Left renal cortex interstitium (tissue), 4 donors: ENCODE measurements around the gene MIER2. TPM values are rescaled to one million over a fixed set of nuclear protein-coding genes. Genes with fewer than 3 reads are reported as not detected.

Source experiments
- DNase-seq, 4 donors: peaks; one replicate each; pipeline ENCODE4 v3.0.0-alpha.2; 2013; ENCODE audit warnings: low read depth in 4 of 4, low spot score in 2 of 4, missing footprints in 1 of 4
- polyA plus RNA-seq, 4 donors: library from polyadenylated mRNA; unstranded; fragments of 120-200 nt; gene quantifications; one replicate each; pipeline ENCODE4 v1.2.1, GENCODE V29; 2013; ENCODE audit not compliant: insufficient read length in 4 of 4

The MIER2 gene
- polyA plus RNA-seq, 4 donors: 24.0 to 36.6 (median 31.3) TPM

DNA sequence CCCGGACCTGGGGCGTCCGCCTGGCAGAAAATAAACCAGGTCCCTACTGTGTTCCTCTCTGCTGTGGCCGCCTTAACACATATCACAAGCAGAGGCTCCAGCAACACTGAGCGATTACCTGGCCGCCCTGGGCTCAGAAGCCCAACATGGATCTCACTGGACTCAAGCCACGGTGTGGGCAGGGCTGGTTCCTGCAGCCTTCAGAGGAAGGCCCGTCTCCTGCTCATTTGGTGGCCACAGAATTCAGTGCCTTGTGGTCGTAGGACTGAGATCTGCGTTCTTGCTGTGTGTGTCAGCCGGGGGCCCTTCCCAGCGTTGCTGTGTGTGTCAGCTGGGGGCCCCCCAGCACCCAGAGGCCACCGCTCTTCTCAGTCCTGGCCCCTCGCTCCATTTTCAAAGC is 34.1 kb upstream of the MIER2 start:
- no peak for DNase-seq

DNA sequence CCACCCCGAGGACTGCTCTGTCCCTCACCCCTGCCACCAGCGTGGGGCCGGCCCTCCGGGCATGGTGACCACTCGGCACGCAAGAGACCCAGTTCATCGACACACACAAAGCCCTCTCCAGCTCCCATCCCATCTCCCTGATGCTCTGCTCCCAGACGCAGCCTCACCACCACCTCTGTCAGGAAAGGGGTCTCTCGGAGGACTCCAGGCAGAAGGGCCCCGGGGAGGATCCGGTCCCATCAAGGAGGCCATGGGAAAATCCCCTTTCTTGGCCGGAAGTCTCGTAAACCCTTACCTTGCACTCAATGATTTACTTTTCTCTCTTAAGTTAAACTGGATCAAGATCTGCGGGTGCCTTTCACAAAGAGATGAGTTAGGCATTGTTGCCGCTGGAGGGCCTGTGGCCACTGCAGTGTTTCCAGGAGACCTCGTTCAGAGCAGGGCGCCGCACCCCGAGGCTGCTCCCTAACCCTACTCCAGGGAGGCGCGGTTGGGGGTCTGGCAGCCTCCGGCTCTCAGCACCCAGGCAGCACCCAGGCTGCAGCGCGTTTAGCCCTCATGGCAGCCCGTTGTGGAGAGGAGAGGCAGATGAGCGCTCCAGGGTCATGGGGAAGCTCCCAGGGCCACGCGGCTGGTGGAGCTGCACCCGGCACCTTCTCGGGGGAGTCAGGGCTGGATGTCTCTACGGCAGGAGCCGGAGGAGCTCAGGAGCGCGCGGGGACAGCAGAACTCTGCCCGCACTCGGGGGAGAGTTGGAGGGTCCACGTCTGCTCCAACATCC is 33.4 kb upstream of the MIER2 start:
- no peak for DNase-seq

DNA sequence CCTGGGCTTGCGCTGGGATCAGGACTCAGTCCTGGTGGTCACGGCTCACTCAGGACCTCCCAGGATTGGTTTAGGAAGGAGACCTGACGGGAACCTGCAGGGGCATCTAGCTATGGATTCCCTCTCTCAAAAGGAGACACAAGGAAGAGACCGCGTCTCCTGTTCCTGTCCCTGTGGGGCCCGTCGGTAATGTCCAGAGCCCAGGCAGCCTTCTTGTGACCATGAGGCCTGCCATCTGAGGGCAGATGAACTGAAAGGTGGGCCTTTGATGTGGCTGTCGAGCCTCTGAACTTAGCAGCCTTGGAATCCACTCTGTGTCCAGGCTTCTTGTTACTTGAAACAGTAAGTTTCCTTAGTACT is 31.5 kb upstream of the MIER2 start:
- no peak for DNase-seq

DNA sequence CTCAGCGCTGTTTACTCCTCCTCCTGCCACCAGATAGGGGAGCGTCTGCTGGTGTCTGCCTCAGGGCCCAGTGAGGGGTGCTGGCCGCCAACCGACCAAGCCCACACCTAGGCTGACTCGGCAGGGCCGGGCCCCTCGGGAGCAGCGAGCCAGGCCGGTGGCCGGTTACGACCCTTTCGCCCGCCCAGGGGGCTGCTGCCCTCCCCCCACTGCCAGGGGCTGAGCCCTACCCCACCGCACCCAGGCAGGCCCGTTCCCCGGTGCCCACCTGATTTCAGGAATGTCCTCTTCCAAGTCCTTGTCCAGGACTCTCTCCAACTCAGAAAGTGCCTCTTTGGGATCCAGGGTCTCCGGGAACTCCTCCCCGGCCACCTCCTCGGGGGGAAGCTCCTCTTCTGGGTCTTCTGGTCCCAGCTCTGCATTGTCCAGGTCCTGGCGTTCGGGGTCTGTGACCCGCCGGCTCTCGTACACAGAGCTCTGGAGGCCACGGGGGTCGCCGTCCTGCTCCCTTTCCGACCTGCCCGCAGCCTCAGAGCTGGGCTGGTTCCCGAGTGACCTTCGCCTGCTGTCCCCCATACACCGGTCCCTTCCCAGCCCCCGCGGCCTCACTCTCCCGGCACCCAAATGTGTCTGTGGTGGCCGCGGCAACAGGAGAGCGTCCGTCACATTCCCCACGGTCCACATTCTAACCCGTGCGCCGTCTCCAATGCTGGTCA is 31.0 kb upstream of the MIER2 start:
- DNase-seq: no peak

DNA sequence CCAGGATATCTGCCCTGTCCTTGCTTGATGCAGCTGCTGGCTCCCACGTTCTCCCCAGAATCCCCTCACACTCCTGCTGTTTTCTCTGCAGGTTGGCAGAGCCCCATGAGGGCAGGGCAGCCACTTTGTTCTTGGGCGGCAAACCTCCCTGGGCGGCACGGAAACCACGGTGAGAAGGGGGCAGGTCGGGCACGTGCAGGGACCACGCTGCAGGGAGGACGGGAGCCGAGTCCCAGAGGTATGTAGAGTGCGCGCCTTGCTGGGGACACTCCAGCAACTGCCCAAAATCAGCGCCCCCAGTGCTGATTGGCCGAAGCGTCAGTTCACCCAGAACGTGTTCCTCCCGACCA is 30.3 kb upstream of the MIER2 start:
- no peak for DNase-seq

- no peak for DNase-seq
These were observed 29.7 kb upstream of the MIER2 start for GRCh38 chr19:374183-374885.

- DNase-seq: no peak
These were observed 29.0 kb upstream of the MIER2 start for GRCh38 chr19:373391-374182.

- DNase-seq: no peak
These were observed 27.8 kb upstream of the MIER2 start for GRCh38 chr19:372306-372890.

GRCh38 chr19:371501-372168 is 27.0 kb upstream of the MIER2 start:
- no peak for DNase-seq

DNA sequence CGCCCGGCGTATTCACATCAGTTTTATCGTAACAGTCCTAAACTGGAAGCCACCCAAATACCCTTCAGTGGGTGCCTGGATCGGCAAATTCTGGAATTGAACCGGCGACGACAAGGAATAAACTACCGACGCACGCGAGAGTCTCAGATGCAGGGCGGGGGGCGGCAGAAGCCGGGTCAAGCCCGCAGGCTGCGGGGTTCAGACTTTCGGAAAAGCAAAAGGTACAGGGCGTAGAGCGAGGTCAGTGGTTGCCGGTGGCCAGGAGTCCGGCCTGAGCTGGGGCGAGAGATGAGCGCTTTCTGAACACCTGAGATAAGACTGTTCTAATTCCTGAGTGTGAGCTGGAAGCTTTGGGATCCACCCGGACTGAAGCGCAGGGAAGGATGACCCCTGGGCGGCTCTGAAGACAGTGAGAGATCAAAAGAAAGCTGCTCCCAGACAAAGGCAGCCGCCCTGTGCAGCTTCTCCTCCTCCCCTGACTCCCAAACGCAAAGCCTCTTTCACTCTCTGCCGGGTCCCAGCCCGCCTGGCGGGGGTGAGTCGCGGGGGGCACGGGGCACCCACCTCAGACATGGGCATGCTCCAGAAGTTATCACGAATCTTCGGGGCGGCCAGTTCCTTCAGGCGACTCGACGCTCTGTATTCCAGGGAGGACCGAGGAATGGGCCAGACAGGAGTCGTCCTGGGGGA is 26.2 kb upstream of the MIER2 start:
- no peak for DNase-seq

DNA sequence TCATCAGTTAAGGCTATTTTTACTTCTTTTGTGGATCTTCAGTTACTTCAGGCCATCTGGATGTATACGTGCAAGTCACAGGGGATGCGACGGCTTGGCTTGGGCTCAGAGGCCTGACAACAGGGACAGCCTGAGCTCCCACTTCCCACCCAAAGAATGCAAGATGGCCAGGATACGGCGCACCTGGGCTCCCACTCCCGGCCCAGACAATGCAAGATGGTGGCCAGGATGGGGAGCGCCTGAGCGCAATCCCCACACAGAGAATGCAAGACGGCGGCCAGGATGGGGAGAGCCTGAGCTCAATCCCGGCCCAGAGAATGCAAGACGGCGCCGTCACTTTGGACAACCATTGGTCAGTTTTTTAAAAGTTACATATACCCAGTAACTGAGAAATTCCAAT is 25.3 kb upstream of the MIER2 start:
- no peak for DNase-seq

DNA sequence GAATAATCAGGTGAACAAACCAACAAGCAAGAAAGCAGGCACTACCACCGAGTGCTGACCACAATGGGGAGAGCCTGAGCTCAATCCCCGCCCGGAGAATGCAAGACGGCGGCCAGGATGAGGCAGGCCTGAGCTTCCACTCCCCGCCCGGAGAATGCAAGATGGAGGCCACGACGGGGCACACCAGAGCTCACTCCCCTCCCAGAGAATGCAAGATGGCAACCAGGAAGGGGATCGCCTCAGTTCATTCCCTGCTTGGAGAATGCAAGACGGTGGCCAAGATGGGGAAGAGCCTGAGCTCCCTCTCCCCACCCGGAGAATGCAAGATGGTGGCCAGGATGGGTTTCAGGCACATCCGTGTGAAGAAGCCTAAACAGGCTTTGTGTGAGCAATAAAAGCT is 24.7 kb upstream of the MIER2 start:
- no peak for DNase-seq

GRCh38 chr19:368630-369024 is 24.0 kb upstream of the MIER2 start:
- DNase-seq: no peak

- no peak for DNase-seq
These were observed 23.5 kb upstream of the MIER2 start for GRCh38 chr19:367963-368629.

- no peak for DNase-seq
These were observed 23.0 kb upstream of the MIER2 start for GRCh38 chr19:367561-367960.

GRCh38 chr19:366951-367350 is 22.4 kb upstream of the MIER2 start:
- DNase-seq: no peak

GRCh38 chr19:366205-366783 is 21.7 kb upstream of the MIER2 start:
- no peak for DNase-seq

- no peak for DNase-seq
These were observed 20.1 kb upstream of the MIER2 start for GRCh38 chr19:364496-365287.
